HEK293T (cell line): ENCODE data around the gene SBF1.
"Not testable (repeated sequence)": the region's sequence is repeated elsewhere in the genome, so short reads cannot be mapped to it uniquely, and the experiment has no call there.

Source experiments
- CTCF ChIA-PET: fragments of 350-600 bp; formaldehyde crosslinking; extraction: SDS; loops from one replicate; lab custom pipeline; 2021; ENCODE audit warnings: antibody characterized with exemption, inconsistent platforms; lab: Yijun Ruan, JAX
- POLR2A ChIA-PET: fragments of 350-600 bp; formaldehyde crosslinking; extraction: SDS; loops from one replicate; lab custom pipeline; 2020; ENCODE audit warnings: antibody characterized with exemption, inconsistent platforms; lab: Yijun Ruan, JAX
- DNase-seq: peaks from one replicate; pipeline ENCODE4 v3.0.0; 2012; ENCODE audit warnings: mixed read lengths; ENCODE audit errors: extremely low spot score
- ARNT ChIP-seq: fragments of 450-650 bp; IDR thresholded peaks from 2 replicates; pipeline ENCODE4 v1.6.1; 2017; ENCODE audit warnings: mild to moderate bottlenecking
- BHLHE40 ChIP-seq: fragments of 450-650 bp; IDR thresholded peaks from 2 replicates; pipeline ENCODE4 v1.6.1; 2016; ENCODE audit warnings: mild to moderate bottlenecking, moderate library complexity, borderline replicate concordance
- CTBP1 ChIP-seq: fragments of 450-650 bp; IDR thresholded peaks from 2 replicates; pipeline ENCODE4 v1.6.1; 2016; ENCODE audit warnings: borderline replicate concordance
- ELF4 ChIP-seq: fragments of 450-650 bp; IDR thresholded peaks from 2 replicates; pipeline ENCODE4 v1.6.1; 2017; ENCODE audit warnings: antibody characterized with exemption
- FOXA1 ChIP-seq: fragments of 450-650 bp; IDR thresholded peaks from 2 replicates; pipeline ENCODE4 v1.6.1; 2016; ENCODE audit warnings: mild to moderate bottlenecking
- FOXK2 ChIP-seq: fragments of 450-650 bp; IDR thresholded peaks from 2 replicates; pipeline ENCODE4 v1.6.1; 2016; ENCODE audit warnings: mild to moderate bottlenecking
- FOXM1 ChIP-seq: fragments of 450-650 bp; IDR thresholded peaks from 2 replicates; pipeline ENCODE4 v1.6.1; 2017; ENCODE audit warnings: mild to moderate bottlenecking, borderline replicate concordance
- HDGF ChIP-seq: fragments of 450-650 bp; IDR thresholded peaks from 2 replicates; pipeline ENCODE4 v1.6.1; 2017; ENCODE audit warnings: antibody characterized with exemption, borderline replicate concordance
- L3MBTL2 ChIP-seq: fragments of 450-650 bp; conservative IDR thresholded peaks from 2 replicates; pipeline ENCODE4 v1.6.1; 2016; ENCODE audit warnings: mild to moderate bottlenecking
- LEF1 ChIP-seq: fragments of 450-650 bp; IDR thresholded peaks from 2 replicates; pipeline ENCODE4 v1.6.1; 2017; ENCODE audit warnings: mild to moderate bottlenecking, borderline replicate concordance
- NFRKB ChIP-seq: fragments of 450-650 bp; IDR thresholded peaks from 2 replicates; pipeline ENCODE4 v1.6.1; 2016; ENCODE audit warnings: mild to moderate bottlenecking, moderate library complexity
- PKNOX1 ChIP-seq: fragments of 450-650 bp; IDR thresholded peaks from 2 replicates; pipeline ENCODE4 v1.6.1; 2016
- SP1 ChIP-seq: fragments of 450-650 bp; IDR thresholded peaks from 2 replicates; pipeline ENCODE4 v1.6.1; 2017
- SUZ12 ChIP-seq: fragments of 450-650 bp; IDR thresholded peaks from 2 replicates; pipeline ENCODE4 v1.6.1; 2016; ENCODE audit warnings: mild to moderate bottlenecking
- TARDBP ChIP-seq: fragments of 450-650 bp; IDR thresholded peaks from 2 replicates; pipeline ENCODE4 v1.6.1; 2016
- ZNF384 ChIP-seq: fragments of 450-650 bp; IDR thresholded peaks from 2 replicates; pipeline ENCODE4 v1.6.1; 2016

SBF1 gene

GRCh38 chr22:50417411-50418210 is 57.2 kb downstream of the SBF1 start:
- TF ChIP-seq FOXK2 (no peak), ARNT (no peak), TARDBP (no peak), SP1 (no peak), LEF1 (no peak), PKNOX1 (no peak), SUZ12 (no peak), NFRKB (no peak)
- CTCF ChIA-PET, result no interaction called here
- POLR2A ChIA-PET, result no interaction called here
- DNase-seq, result no peak

GRCh38 chr22:50416996-50417395 is 57.8 kb downstream of the SBF1 start:
- DNase-seq, result no peak
- POLR2A ChIA-PET, result no interaction called here
- no peak for TF ChIP-seq ARNT
- TF ChIP-seq TARDBP, result no peak
- no peak for TF ChIP-seq FOXK2
- CTCF ChIA-PET, result no interaction called here

GRCh38 chr22:50415426-50415825 is 59.4 kb downstream of the SBF1 start:
- ChIA-PET CTCF (interaction anchor here (1.1 kb wide), 1 partner anchor 82 kb away, joined by 3 read pairs; no protein-coding TSS in a partner anchor), POLR2A (interaction anchor here (1.1 kb wide), 1 partner anchor 92 kb away, joined by 3 read pairs; the partner anchor contains the start of genes LMF2 and NCAPH2)
- TF ChIP-seq LEF1, result no peak
- no peak for TF ChIP-seq ELF4
- no peak for TF ChIP-seq TARDBP
- no peak for TF ChIP-seq ZNF384
- TF ChIP-seq FOXK2, result no peak
- no peak for DNase-seq

GRCh38 chr22:50414476-50415248 is 60.2 kb downstream of the SBF1 start:
- TF ChIP-seq TARDBP, result no peak
- no peak for TF ChIP-seq FOXK2
- no peak for TF ChIP-seq PKNOX1
- no peak for TF ChIP-seq ZNF384
- no peak for TF ChIP-seq SP1
- TF ChIP-seq NFRKB, result no peak
- no peak for TF ChIP-seq HDGF
- TF ChIP-seq FOXA1, result no peak
- no peak for TF ChIP-seq FOXM1
- no peak for TF ChIP-seq L3MBTL2
- no peak for TF ChIP-seq BHLHE40
- TF ChIP-seq ARNT, result no peak
- no peak for TF ChIP-seq SUZ12
- no peak for TF ChIP-seq ELF4
- no peak for TF ChIP-seq LEF1
- no peak for DNase-seq
- ChIA-PET CTCF (interaction anchor here (1.1 to 1.7 kb wide), 2 partner anchors 15 to 83 kb away, joined by 3 read pairs; no protein-coding TSS in a partner anchor), POLR2A (interaction anchor here (1.1 kb wide), 1 partner anchor 93 kb away, joined by 3 read pairs; the partner anchor contains the start of genes LMF2 and NCAPH2)

- DNase-seq, CTCF ChIA-PET, POLR2A ChIA-PET: not testable (repeated sequence)
Observed at GRCh38 chr22:50408954-50409353, 65.9 kb downstream of the SBF1 start.

GRCh38 chr22:50408311-50408710 is 66.5 kb downstream of the SBF1 start:
- TF ChIP-seq ZNF384 (no peak), CTBP1 (no peak), TARDBP (no peak), LEF1 (no peak), ARNT (no peak), ELF4 (no peak), BHLHE40 (no peak), PKNOX1 (no peak), FOXM1 (no peak), FOXA1 (no peak), HDGF (no peak), SP1 (no peak), SUZ12 (no peak), FOXK2 (no peak), NFRKB (no peak), L3MBTL2 (no peak)
- CTCF ChIA-PET, result interaction anchor here (0.6 to 1.6 kb wide), 3 partner anchors 9 to 15 kb away, joined by 3 to 4 read pairs (median 4); no protein-coding TSS in a partner anchor

More at GRCh38 chr22:50408311-50408710, 66.5 kb downstream of the SBF1 start:
- DNase-seq, result no peak
- POLR2A ChIA-PET, result no interaction called here
